HCT116 (cell line): Measurements from ENCODE around the gene CAPN5. TPM values are rescaled to one million over a fixed set of nuclear protein-coding genes. Genes with fewer than 3 reads are reported as not detected.
A peak's percentile ranks its signal among the peaks of the same experiment; 100 is the strongest.

Source experiments
- ATAC-seq: fragments of 200-7000 bp; cut with Tn5 transposase; 2 replicates; pipeline ENCODE4 v1.9.1; 2020; ENCODE audit warnings: mild to moderate bottlenecking, moderate library complexity
- BruUV-seq: library from RNA; stranded (reverse); fragments of 400-500 nt; replicated peaks from 2 replicates; lab custom pipeline; 2021; lab: Mats Ljungman, UMichigan
- CTCF ChIA-PET: fragments of 300-600 bp; sonication (Branson Sonifier 250); formaldehyde crosslinking; loops from one replicate; lab custom pipeline; 2021; ENCODE audit warnings: antibody characterized with exemption; lab: Charles Lee
- POLR2A ChIA-PET: fragments of 300-600, 350-600 bp; sonication (Branson Sonifier 250); formaldehyde crosslinking; loops from one replicate; lab custom pipeline; 2021; ENCODE audit warnings: antibody characterized with exemption; lab: Charles Lee
- RAD21 ChIA-PET, 2 experiments: fragments of 300-600 bp; sonication (Branson Sonifier 250); formaldehyde crosslinking; loops; one replicate each; lab custom pipeline; 2023; ENCODE audit warnings: low total read pairs in 2 of 2; ENCODE audit not compliant: uncharacterized antibody in 2 of 2, unreplicated experiment in 2 of 2, low non-redundant PET in 1 of 2; lab: Charles Lee
- DNase-seq: peaks from one replicate; pipeline ENCODE4 v3.0.0-alpha.2; 2010; ENCODE audit warnings: low read depth, low spot score
- H2AFZ ChIP-seq: fragments of 200-600 bp; shearing (Covaris generic), sonication (generic); 2 replicates; pipeline ENCODE4 v1.6.1; 2017; ENCODE audit warnings: low read depth, mixed run types, mixed read lengths, antibody characterized with exemption, low read length; ENCODE audit not compliant: poor library complexity, severe bottlenecking
- H3K27ac ChIP-seq: 2 replicates; pipeline ENCODE4 v1.5.1; 2012; ENCODE audit warnings: low read depth, low read length
- H3K27me3 ChIP-seq: fragments of 200-600 bp; sonication (generic); 2 replicates; pipeline ENCODE4 v1.6.1; 2016; ENCODE audit warnings: mixed run types, low read length, mixed read lengths; ENCODE audit not compliant: insufficient read depth
- H3K36me3 ChIP-seq, 2 experiments: fragments of 200-500 bp in 1 of 2; fragments of 200-600 bp in 1 of 2; sonication (Bioruptor generic) in 1 of 2; sonication (generic) in 1 of 2; 2 replicates each; pipeline versions ENCODE4 v1.5.1 to v1.6.1; 2014 to 2016; ENCODE audit warnings: low read length in 2 of 2, inconsistent platforms in 1 of 2, mixed read lengths in 1 of 2, mixed run types in 1 of 2; ENCODE audit not compliant: insufficient read depth in 2 of 2, control insufficient read depth in 1 of 2
- H3K4me1 ChIP-seq, 2 experiments: fragments of 200-600 bp in 1 of 2; sonication (generic) in 1 of 2; 2 replicates each; pipeline versions ENCODE4 v1.5.1 to v1.6.1; 2012 to 2017; ENCODE audit warnings: low read length in 2 of 2, inconsistent platforms in 1 of 2, mild to moderate bottlenecking in 1 of 2, mixed read lengths in 1 of 2, mixed run types in 1 of 2, moderate library complexity in 1 of 2; ENCODE audit not compliant: insufficient read depth in 2 of 2, control insufficient read depth in 1 of 2
- H3K4me2 ChIP-seq: fragments of 200-600 bp; sonication (generic); 2 replicates; pipeline ENCODE4 v1.6.1; 2017; ENCODE audit warnings: mixed run types, low read length, mixed read lengths
- H3K4me3 ChIP-seq, 2 experiments: fragments of 200-600 bp in 1 of 2; sonication (generic) in 1 of 2; replicated peaks in 1 of 2; 2 replicates each; pipeline ENCODE4 v1.5.1; 2011 to 2016; ENCODE audit warnings: low read length in 2 of 2, control low read depth in 1 of 2, low read depth in 1 of 2, mild to moderate bottlenecking in 1 of 2, mixed read lengths in 1 of 2, mixed run types in 1 of 2
- H3K79me2 ChIP-seq: fragments of 200-600 bp; sonication (generic); 2 replicates; pipeline ENCODE4 v1.6.1; 2017; ENCODE audit warnings: mild to moderate bottlenecking, mixed run types, low read length, moderate library complexity, mixed read lengths; ENCODE audit not compliant: insufficient read depth
- H3K9ac ChIP-seq: fragments of 200-600 bp; sonication (generic); 2 replicates; pipeline ENCODE4 v1.6.1; 2016; ENCODE audit warnings: low read length, mixed read lengths
- H3K9me2 ChIP-seq: fragments of 200-600 bp; sonication (generic), shearing (Covaris generic); 2 replicates; pipeline ENCODE4 v1.6.1; 2017; ENCODE audit warnings: mixed run types, mild to moderate bottlenecking, moderate library complexity; ENCODE audit not compliant: insufficient read depth
- H3K9me3 ChIP-seq, 2 experiments: fragments of 200-500 bp in 1 of 2; fragments of 200-600 bp in 1 of 2; sonication (Bioruptor generic) in 1 of 2; sonication (generic) in 1 of 2; 2 replicates each; pipeline ENCODE4 v1.6.1; 2014 to 2017; ENCODE audit warnings: low read length in 2 of 2, mixed read lengths in 2 of 2, inconsistent platforms in 1 of 2, low read depth in 1 of 2, mild to moderate bottlenecking in 1 of 2, mixed run types in 1 of 2, moderate library complexity in 1 of 2; ENCODE audit not compliant: control insufficient read depth in 1 of 2, insufficient read depth in 1 of 2
- H4K20me1 ChIP-seq: fragments of 200-600 bp; sonication (generic), shearing (Covaris generic); 2 replicates; pipeline ENCODE4 v1.6.1; 2017; ENCODE audit warnings: mixed run types, mild to moderate bottlenecking, moderate library complexity; ENCODE audit not compliant: insufficient read depth
- CBX3 ChIP-seq: IDR thresholded peaks from 2 replicates; pipeline ENCODE4 v1.6.1; 2012; ENCODE audit warnings: low read depth
- CEBPB ChIP-seq: IDR thresholded peaks from 2 replicates; pipeline ENCODE4 v1.6.1; 2012; ENCODE audit warnings: low read depth
- CTCF ChIP-seq, 3 experiments: fragments of 200-600 bp in 1 of 3; sonication (generic) in 1 of 3; IDR thresholded peaks in 2 of 3; conservative IDR thresholded peaks in 1 of 3; 2 replicates each; pipeline ENCODE4 v1.5.1; 2012 to 2017; ENCODE audit warnings: low read depth in 2 of 3, low read length in 2 of 3, antibody characterized with exemption in 1 of 3, borderline replicate concordance in 1 of 3, control low read depth in 1 of 3, mild to moderate bottlenecking in 1 of 3, mixed read lengths in 1 of 3, mixed run types in 1 of 3, moderate library complexity in 1 of 3; ENCODE audit not compliant: insufficient read depth in 1 of 3
- EGR1 ChIP-seq: IDR thresholded peaks from 2 replicates; pipeline ENCODE4 v1.6.1; 2012; ENCODE audit warnings: low read depth
- ELF1 ChIP-seq: IDR thresholded peaks from 2 replicates; pipeline ENCODE4 v1.6.1; 2012; ENCODE audit warnings: low read depth, borderline replicate concordance
- EZH2phosphoT487 ChIP-seq: fragments of 200-600 bp; IDR thresholded peaks from 2 replicates; pipeline ENCODE4 v1.6.1; 2018; ENCODE audit warnings: antibody characterized with exemption, borderline replicate concordance
- JUND ChIP-seq: IDR thresholded peaks from 2 replicates; pipeline ENCODE4 v1.6.1; 2012
- POLR2A ChIP-seq: IDR thresholded peaks from 2 replicates; pipeline ENCODE4 v1.7.0; 2011; ENCODE audit warnings: borderline replicate concordance; ENCODE audit not compliant: insufficient read depth, insufficient read length; ENCODE audit errors: extremely low read depth
- POLR2AphosphoS5 ChIP-seq: IDR thresholded peaks from 2 replicates; pipeline ENCODE4 v1.6.1; 2011; ENCODE audit warnings: mild to moderate bottlenecking, low read depth, low read length, moderate library complexity
- SP1 ChIP-seq: IDR thresholded peaks from 2 replicates; pipeline ENCODE4 v1.6.1; 2012; ENCODE audit warnings: low read depth
- TCF7L2 ChIP-seq: IDR thresholded peaks from 2 replicates; pipeline ENCODE4 v1.7.0; 2011; ENCODE audit warnings: borderline replicate concordance, inconsistent platforms; ENCODE audit not compliant: insufficient read depth, insufficient read length; ENCODE audit errors: extremely low read depth
- YY1 ChIP-seq: IDR thresholded peaks from 2 replicates; pipeline ENCODE4 v1.6.1; 2011; ENCODE audit warnings: low read length, low read depth, moderate library complexity, mild to moderate bottlenecking; ENCODE audit not compliant: insufficient replicate concordance; ENCODE audit errors: extremely low read depth
- ZFX ChIP-seq: fragments of 450-650 bp; IDR thresholded peaks from 2 replicates; pipeline ENCODE4 v1.6.1; 2017
- intact Hi-C: fragments of 100-400 bp; cut with micrococcal nuclease; formaldehyde crosslinking; loops from 2 replicates; pipeline ENCODE4 v1.10.0; 2022
- total RNA-seq: library from RNA; stranded (reverse); gene quantifications from one replicate; pipeline ENCODE4 v1.2.1, GENCODE V29; 2021; ENCODE audit not compliant: unreplicated experiment

Gene CAPN5
- total RNA-seq, 1 experiment from 2014 or later: 8.6 TPM

- 0 out of 2 replicates have a peak overlapping the region, but pooled peaks have one; percentile 28 for H3K4me2 ChIP-seq
- no peaks in the 10 kb centered on the region for H3K79me2 ChIP-seq
- ATAC-seq (no peak), DNase-seq (no peak)
- H3K27me3 ChIP-seq: no peaks in the 10 kb centered on the region
- peak overlapping the region; percentile 44; the same call in 1 of the 2 replicates for H3K27ac ChIP-seq
- H3K4me3 ChIP-seq: no peak overlapping the region
- BruUV-seq: no TSS peak
- peaks cover 42 to 56% of the 10 kb centered on the region in 2 experiments for H3K4me1 ChIP-seq
- intact Hi-C loops: no loop called here
- ChIA-PET POLR2A (interaction anchor here (0.7 to 0.8 kb wide), 2 partner anchors 11 to 33 kb away, joined by 3 to 4 read pairs; no protein-coding TSS in a partner anchor), CTCF (interaction anchor here (0.6 to 2.5 kb wide), 4 partner anchors 16 to 59 kb away, joined by 3 to 16 read pairs (median 6); no protein-coding TSS in a partner anchor), RAD21 (interaction anchor here in 1 of 2 experiments (0.8 kb wide), 1 partner anchor 11 kb away, joined by 4 read pairs; no protein-coding TSS in a partner anchor)
- no peak overlapping the region for H2AFZ ChIP-seq
- H3K9me2 ChIP-seq: no peaks in the 10 kb centered on the region
- H3K36me3 ChIP-seq: no peaks in the 10 kb centered on the region
- TF ChIP-seq ZFX: no peak
- no peak for TF ChIP-seq EGR1
- TF ChIP-seq CEBPB: no peak
- TF ChIP-seq CTCF (IDR thresholded peaks at IDR 0.05 in 2 of 3, conservative IDR thresholded peaks at IDR 0.05 in 1 of 3; ENCODE audit: borderline replicate concordance in 1 of 3, insufficient read depth in 1 of 3, low read depth in 2 of 3, low read length in 2 of 3): no peak
- TF ChIP-seq EZH2phosphoT487: no peak
- no peak for TF ChIP-seq POLR2A
- no peak for TF ChIP-seq ELF1
- H3K9ac ChIP-seq: no peak overlapping the region
- H4K20me1 ChIP-seq: no peaks in the 10 kb centered on the region
- no peaks in the 10 kb centered on the region for H3K9me3 ChIP-seq
Observed at GRCh38 chr11:77106759-77107158, 40.0 kb downstream of the CAPN5 start.

- Histone ChIP-seq H3K27me3 (no peaks in the 10 kb centered on the region), H3K4me1 (peaks cover 44 to 61% of the 10 kb centered on the region in 2 experiments), H3K9ac (peak overlapping the region; percentile 16; the same call in 1 of the 2 replicates), H3K79me2 (no peaks in the 10 kb centered on the region), H3K4me3 (peak overlapping the region in 1 of 2 experiments; percentile 29; a peak in 2 of 4 replicates), H4K20me1 (no peaks in the 10 kb centered on the region)
- DNase-seq (peak; percentile 36), ATAC-seq (peak; percentile 79)
- ChIA-PET CTCF (interaction anchor here (0.9 to 2.5 kb wide), 5 partner anchors 17 to 386 kb away, joined by 4 to 16 read pairs (median 9); no protein-coding TSS in a partner anchor), RAD21 (interaction anchor here in 1 of 2 experiments (1.1 kb wide), 1 partner anchor 17 kb away, joined by 3 read pairs; no protein-coding TSS in a partner anchor)
- intact Hi-C loops: no loop called here
- TF ChIP-seq POLR2A (no peak), JUND (no peak), SP1 (peak; percentile 50), POLR2AphosphoS5 (peak; percentile 48; the same call in 1 of the 2 replicates), CEBPB (no peak), YY1 (no peak), CBX3 (no peak; the same call in 1 of the 2 replicates), TCF7L2 (peak; percentile 16), EGR1 (no peak)
- TF ChIP-seq, all 23 proteins: peak for 3
- BruUV-seq: no TSS peak
- Histone ChIP-seq H3K27ac (peak overlapping the region; percentile 44; the same call in 1 of the 2 replicates), H3K9me2 (no peaks in the 10 kb centered on the region), H3K4me2 (peak overlapping the region; percentile 73), H3K36me3 (no peaks in the 10 kb centered on the region), H3K9me3 (no peaks in the 10 kb centered on the region), H2AFZ (no peak overlapping the region)
- POLR2A ChIA-PET: interaction anchor here (1.0 kb wide), 1 partner anchor 17 kb away, joined by 3 read pairs; no protein-coding TSS in a partner anchor
Observed at GRCh38 chr11:77107950-77108349, 41.2 kb downstream of the CAPN5 start.
